Stimulated activated CD4-positive, alpha-beta T cell treated with anti-CD3 and anti-CD28 coated beads, Interleukin-2, amount 100 ng/mL, for 24 hours (primary cell): ENCODE data around the gene USF1.
A peak's percentile ranks its signal among the peaks of the same experiment; 100 is the strongest.
"Not testable (repeated sequence)": the region's sequence is repeated elsewhere in the genome, so short reads cannot be mapped to it uniquely, and the experiment has no call there.

Experiments used
- DNase-seq, 2 donors: peaks; one replicate each; pipeline ENCODE4 v3.0.0-alpha.2; 2020

USF1 gene

DNA sequence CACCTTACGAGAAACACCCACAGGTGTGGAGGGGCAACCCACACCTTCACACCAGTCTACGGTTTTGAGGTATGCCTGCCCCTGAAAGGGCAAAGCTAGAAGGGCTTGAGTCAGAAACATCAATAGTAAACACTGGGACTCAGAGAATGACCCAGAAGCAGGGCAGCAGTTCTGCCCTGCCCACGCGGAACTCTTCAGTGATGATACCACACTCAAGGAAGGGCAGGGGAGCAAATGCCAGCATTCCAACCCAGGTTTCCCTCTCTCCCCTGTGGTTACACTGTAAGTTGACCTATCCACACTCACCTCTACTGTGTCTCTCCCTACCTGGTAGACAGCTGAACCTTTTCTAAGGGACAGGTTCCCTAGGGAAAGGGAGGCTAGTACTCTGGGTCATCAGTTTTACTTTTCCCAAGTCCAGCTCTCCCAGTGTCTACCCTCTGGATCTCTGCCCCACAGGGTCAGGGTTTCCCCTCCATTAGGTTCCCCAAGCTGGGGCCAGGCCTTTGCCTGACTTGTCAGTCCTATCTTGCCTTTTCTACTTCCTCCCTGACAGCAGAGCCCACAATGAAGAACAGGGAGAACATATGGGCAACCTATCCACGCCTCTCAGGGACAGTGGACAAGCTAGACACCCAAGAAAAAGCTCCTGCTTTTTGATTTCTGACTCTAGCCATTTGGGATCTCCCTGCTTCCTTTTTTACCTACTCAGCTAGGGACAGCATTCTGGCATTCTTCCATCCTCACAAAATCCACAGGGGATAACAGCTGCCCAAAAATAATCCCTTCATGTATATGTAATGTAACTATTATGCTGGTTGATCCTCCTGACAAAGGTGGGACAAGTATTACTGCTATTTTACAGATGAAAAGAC lies 27.8 kb downstream of the USF1 start:
- DNase-seq: no peak

DNA sequence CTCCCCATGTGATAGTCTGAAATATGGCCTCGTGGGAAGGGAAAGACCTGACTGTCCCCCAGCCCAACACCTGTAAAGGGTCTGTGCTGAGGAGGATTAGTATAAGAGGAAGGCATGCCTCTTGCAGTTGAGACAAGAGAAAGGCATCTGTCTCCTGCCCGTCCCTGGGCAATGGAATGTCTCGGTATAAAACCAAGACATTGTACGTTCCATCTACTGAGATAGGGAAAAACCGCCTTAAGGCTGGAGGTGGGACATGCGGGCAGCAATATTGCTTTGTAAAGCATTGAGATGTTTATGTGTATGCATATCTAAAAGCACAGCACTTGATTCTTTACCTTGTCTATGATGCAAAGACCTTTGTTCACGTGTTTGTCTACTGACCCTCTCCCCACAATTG lies 28.6 kb downstream of the USF1 start:
- DNase-seq: not testable (repeated sequence)

DNA sequence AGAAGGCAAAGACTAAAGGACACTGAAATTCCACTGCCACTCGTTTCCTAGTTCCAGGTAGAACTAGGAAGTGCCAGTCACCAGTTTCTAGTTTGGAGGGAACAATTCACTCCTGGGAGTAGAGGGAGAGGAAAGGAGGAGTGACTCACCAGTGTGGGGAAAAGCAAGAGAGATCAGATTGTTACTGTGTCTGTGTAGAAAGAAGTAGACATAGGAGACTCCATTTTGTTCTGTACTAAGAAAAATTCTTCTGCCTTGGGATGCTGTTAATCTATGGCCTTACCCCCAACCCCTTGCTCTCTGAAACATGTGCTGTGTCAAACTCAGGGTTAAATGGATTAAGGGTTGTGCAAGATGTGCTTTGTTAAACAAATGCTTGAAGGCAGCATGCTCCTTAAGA lies 29.1 kb downstream of the USF1 start:
- DNase-seq: not testable (repeated sequence)

DNA sequence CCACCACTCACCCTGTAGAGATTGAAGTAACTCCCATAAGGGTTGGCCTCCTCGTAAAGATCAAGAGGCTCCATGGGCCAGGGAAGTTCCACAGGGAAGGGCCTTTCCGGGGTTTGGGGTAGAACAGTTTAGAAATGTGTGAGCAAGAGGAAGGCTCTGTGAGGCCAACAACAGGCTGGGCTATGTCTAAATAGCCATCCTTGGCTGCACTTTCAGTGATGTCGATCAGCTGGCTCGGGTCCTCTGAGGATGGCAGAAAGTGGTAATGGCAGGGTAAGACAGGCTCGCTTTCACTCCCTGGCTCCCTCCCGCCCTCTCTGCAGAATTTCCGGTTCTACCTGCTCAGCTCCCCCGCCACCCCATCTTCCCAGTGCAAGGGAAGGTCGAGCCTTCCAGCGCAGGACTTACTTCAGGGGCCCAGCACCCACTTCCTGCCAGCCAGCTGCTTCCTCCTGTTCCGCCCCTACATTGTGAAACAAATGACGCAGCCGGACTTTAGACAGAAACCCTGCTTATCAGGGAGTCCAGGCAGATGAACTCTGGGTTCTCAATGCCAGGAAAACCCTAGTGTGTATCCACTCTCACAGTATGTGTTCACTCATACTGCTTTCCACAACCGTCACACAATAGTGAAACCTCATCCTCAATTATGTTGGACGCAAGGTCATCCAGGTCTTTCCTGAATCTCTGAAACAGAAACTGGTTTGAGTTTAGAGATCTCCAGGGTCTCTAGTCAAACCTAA lies 32.1 kb downstream of the USF1 start:
- DNase-seq: peak; percentile 62 to 74

DNA sequence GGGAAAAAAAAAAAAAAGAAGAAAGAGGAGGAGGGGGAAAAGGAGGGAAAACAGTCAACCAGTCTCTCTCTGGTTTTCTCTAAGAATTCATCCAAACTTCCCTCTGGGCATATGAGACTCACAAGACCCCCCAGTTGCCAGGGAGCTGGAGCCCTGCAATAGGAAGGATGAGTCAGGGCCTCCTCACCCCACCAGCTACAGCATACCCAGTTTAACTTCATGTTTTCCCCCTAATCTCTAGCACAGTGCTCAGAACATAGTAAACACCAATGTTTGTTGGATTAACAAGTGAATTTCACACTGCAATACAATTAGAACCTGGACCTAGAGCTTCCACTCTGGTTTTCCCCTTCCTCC lies 32.7 kb downstream of the USF1 start:
- no peak for DNase-seq

DNA sequence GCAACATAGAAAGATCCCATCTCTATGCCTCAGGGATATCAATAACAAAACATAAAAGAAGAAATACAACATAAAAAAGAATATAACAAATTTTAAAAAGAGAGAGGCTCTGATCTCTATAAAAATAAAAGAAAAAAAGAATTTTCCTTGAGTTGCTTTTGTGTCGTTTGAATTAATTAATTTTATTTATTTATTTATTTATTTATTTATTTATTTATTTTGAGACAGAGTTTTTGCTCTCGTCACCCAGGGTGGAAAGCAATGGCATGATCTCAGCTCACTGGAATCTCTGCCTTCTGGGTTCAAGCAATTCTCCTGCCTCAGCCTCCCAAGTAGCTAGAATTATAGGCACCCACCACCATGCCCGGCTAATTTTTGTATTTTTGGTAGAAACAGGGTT lies 33.4 kb downstream of the USF1 start:
- no peak for DNase-seq

DNA sequence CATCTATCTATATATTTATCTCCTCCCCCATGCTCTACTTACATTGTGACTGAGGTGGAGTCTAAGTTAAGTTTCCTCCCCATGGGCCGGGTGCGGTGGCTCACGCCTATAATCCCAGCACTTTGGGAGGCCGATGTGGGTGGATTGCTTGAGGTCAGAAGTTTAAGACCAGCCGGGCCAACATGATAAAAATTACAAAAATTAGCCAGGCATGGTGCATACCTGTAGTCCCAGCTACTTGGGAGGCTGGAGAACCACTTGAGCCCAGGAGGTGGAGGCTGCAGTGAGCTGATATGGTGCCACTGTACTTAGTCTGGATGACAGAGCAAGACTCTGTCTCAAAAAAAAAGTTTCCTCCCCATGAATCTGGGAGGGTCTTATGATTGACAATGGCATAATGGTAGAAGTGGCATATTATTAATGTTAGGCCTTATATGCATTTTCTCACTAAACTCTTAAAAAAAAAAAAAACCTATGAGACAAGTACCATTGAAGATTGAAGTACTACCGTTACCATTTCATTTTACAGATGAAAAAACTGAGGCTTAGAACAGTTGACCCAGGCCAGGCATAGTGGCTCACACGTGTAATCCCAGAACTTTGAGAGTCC lies 36.1 kb downstream of the USF1 start:
- DNase-seq: no peak

DNA sequence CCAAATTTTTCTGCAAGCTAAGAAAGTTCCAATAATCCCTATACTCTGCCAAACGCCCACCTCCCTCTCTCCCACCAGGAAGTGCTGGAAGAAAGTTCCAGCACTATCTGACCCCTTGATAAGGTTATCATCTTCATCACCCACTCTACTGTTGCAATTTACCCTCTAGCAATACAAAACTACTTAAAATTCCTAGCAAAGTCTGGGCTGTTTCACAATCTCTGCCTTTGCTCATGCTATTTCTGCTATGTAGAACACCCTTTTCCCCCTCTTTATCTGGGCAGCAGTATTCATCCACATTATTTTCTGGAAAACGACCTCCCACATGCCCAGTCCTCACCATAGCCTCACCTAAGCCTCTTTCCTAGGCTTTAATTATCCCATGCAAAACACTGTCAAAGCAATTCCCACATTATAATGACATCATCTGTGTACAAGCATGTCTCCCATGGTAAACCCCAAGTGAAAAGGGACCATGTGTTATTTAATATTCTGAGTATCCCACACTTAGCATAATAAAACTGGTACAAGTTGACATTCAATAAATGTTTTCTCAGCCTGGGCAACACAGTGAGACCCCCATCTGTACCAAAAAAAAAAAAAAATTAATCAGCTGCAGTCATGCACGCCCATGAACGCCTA lies 36.8 kb downstream of the USF1 start:
- no peak for DNase-seq

DNA sequence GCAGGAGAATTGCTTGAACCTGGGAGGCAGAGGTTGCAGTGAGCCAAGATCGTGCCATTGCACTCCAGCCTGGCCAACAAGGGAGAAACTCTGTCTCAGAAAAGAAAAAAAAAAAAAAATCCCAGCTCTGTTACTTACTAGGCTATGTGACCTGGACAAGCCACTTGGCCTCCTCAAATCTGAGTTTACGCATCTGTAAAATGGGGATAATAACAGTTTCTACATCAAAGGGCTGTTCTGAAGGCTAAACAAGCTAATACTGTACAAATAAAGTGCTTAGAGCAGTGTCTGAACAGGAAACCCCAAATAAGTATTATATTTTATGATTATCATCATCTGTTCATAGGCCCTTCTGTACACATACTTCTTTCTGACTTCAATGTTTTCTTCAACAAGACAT lies 38.4 kb downstream of the USF1 start:
- DNase-seq: no peak

DNA sequence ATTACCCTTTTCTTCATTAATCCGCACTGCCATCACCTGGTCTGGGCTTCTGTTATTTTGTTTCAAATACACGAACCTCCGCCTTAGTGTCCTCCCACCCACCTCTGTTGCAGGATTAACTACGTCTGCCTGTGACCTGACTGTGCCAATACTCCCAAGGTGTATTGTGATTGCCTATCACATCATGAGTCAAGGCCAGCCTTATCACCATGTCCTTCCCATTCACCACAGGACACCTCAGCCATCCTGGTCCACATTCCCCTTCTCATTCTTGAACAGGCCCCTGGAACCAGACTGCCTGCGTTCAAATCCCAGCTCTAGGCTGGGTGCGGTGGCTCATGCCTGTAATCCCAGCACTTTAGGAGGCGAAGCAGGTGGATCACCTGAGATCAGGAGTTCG lies 39.2 kb downstream of the USF1 start:
- no peak for DNase-seq

DNA sequence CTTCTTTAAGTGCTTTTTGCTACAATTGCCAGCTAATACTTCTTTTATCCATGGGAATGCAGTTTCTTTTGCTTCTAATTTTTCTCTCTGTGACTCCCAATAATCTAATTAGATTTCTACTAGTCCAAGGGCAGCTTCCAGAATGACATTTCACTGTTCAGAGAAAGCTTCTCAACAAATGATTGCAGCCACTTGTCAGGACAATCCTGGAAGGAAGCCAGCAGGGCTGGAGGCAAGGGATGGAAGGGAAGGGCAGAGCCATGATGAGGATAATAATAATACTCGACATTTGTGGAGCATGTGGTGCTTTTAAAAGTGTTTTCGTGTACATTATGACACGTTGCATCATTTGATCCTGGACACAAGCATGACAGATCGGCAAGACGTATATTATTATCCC lies 44.3 kb downstream of the USF1 start:
- DNase-seq: no peak

DNA sequence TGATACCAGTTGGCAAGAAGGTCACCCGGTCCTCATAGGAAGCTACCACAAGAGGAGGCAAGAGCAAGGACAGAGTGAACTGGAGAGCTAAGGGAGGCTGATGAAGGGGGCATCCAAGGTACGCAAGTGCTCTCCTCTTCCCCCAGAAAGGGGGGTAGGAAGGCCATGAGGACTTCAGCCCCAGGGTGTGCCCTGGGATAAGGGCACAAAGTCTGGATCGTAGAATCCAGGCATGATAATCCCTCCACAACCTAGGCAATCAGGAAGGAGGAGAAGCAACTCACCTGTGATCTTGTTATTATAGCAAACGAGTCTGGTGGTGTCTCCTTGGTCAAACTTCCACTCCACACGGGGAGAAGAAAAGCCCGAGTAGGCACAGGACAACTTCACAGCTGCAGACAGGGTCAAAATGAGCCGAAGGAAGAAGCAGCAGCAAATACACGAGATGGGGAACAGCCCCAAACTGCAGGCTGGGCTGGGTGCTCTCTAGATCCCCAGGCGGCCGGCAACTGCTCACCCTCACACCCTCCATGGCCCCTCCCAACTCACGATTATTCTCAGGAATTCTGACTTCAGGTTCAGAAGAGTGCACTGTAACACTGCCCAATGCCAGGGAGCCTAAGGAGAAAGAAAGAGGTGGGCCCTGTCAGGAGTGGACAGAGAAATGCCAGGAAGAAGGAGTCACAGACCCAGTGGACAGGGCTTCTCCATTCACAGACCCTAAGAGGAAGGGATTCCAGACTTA lies 44.9 kb downstream of the USF1 start:
- no peak for DNase-seq

DNA sequence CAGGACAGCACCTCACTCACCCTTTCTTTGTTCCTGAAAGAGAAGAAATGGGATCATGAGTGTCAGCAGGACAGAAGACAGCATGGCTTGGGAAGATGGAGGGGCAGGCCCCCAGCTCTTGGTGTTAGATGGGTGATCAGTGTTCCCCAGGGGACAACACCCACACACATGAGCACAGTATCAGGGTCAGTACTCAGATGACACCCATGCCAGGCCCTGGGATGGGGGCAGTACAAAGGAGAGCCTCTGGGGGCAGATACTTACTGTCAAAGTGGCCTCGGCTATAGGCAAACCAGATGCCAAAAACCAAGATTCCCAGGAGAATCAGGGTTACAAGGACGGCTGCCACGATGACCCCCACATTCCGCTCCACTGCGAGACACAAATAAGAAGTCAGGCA lies 46.4 kb downstream of the USF1 start:
- DNase-seq: no peak

DNA sequence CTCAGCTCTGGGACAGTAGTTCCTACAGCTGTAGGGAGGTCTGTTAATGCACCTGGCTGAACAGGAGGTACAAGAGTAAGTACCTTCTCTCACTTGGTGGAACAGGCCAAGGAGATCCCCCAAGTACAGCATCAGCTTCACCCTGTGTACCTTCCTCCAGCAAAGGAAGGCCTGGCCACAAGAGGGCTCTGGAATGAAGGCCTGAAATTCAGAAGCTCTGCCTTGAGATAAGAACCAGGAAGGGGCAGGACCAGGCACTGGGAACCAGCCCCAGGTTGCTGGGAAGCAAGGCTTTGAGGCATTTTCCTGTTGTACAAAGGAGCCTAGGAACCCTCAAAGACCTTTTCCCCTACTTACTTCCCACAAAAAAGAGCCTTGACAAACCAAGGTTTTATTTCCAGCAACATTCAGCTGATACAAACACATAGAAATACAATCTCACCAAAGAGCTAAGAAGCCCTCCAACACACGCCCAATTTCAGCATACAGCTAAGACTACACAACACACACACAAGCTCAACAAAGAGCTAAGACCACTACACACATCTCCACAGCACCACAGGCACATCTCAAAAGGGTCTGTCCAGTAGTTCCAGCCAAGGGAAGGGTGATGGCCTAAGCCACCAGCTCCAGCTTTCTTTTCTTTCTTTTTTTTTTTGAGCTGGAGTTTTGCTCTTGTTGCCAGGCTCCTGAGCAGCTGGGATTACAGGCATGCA lies 48.3 kb downstream of the USF1 start:
- peak; percentile 45 to 58 for DNase-seq

DNA sequence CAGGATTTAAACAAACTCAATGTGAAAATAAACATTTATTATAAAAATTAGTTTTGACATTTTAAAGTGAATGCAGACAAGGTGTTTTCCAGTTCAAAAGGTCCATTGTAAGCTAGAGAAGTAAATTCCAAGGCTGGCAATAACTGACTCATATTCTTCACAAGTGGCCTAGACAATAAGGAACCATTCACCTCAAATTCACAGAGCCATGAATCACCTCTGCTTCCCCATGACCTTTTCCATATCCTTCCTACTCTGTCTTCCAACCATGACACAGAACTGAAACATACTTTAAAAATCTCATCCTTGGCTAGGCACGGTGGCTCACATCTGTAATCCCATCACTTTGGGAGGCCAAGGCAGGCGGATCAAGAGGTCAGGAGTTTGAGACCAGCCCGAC lies 49.6 kb downstream of the USF1 start:
- DNase-seq: no peak

DNA sequence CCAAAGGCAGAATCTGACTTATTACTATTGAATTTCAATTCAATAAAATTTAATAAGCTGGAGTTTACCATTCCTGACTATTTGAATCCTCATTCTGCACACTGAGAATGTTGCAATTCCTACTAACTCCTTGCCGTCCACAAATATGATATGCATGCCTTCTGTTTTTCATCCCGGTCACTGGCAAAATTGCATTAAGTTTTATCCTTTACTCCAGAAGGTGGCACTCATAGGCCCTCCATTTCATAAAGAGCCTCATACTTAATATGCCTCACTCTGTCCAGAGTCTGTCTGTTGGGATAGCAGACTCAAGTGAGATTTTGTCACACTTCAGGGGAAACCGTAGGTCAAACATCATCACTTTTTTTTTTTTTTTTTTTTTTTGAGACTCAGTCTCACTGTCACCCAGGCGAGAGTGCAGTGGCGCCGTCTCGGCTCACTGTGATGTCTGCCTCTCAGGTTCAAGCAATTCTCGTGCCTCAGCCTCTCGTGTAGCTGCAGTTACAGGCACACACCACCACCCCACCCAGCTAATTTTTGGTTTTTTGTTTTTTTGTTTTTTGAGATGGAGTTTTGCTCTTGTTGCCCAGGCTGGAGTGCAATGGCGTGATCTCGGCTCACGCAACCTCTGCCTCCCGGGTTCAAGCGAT lies 52.1 kb downstream of the USF1 start:
- DNase-seq: no peak

DNA sequence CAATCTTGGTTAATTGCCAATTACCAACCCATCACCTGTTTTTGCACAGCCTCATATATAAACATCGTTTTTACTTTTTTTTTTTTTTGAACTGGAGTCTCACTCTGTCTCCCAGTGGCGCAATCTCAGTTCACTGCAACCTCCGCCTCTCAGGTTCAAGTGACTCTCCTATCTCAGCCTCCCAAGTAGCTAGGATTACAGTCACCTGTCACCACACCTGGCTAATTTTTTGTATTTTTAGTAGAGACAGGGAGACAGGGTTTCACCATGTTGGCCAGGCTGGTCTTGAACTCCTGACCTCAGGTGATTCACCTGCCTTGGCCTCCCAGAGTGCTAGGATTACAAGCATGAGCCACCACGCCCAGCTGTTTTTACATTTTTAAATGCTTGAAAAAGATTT lies 53.7 kb downstream of the USF1 start:
- not testable (repeated sequence) for DNase-seq
